Lung (tissue), 16 donors: ENCODE results near the gene TRIOBP. TPM values are rescaled to one million over a fixed set of nuclear protein-coding genes. Genes with fewer than 3 reads are reported as not detected.
A peak's percentile ranks its signal among the peaks of the same experiment; 100 is the strongest.

Source experiments
- ATAC-seq: fragments of 200-7000 bp; cut with Tn5 transposase; one replicate; pipeline ENCODE4 v1.9.1; 2020; ENCODE audit warnings: moderate number of reproducible peaks; ENCODE audit not compliant: insufficient read depth, low FRiP score
- DNase-seq, 3 donors: peaks; one replicate each; pipeline ENCODE4 v3.0.0-alpha.2; 2013 to 2017
- H3K27ac ChIP-seq, 2 donors: one replicate each; pipeline ENCODE4 v1.5.1; 2013; ENCODE audit warnings: mild to moderate bottlenecking in 2 of 2, moderate library complexity in 2 of 2, control low read depth in 1 of 2, inconsistent platforms in 1 of 2, low read depth in 1 of 2, low read length in 1 of 2
- H3K27me3 ChIP-seq, 3 donors: one replicate each; pipeline ENCODE4 v1.5.1; 2013; ENCODE audit warnings: low read length in 2 of 3; ENCODE audit not compliant: control insufficient read depth in 3 of 3, insufficient read depth in 3 of 3
- H3K36me3 ChIP-seq, 4 donors: one replicate each; pipeline ENCODE4 v1.5.1; 2013; ENCODE audit warnings: low read length in 4 of 4, mild to moderate bottlenecking in 1 of 4, moderate library complexity in 1 of 4; ENCODE audit not compliant: control insufficient read depth in 4 of 4, insufficient read depth in 4 of 4
- H3K4me1 ChIP-seq, 5 donors: one replicate each; pipeline ENCODE4 v1.5.1; 2013; ENCODE audit warnings: low read length in 5 of 5, mild to moderate bottlenecking in 2 of 5, moderate library complexity in 1 of 5; ENCODE audit not compliant: control insufficient read depth in 5 of 5, insufficient read depth in 5 of 5
- H3K4me3 ChIP-seq: one replicate; pipeline ENCODE4 v1.5.1; 2013; ENCODE audit warnings: mild to moderate bottlenecking, control low read depth, moderate library complexity
- H3K9ac ChIP-seq, 2 donors: one replicate each; pipeline ENCODE4 v1.5.1; 2013; ENCODE audit warnings: low read length in 2 of 2, control low read depth in 1 of 2; ENCODE audit not compliant: insufficient read depth in 1 of 2
- H3K9me3 ChIP-seq, 4 donors: one replicate each; pipeline ENCODE4 v1.5.1; 2013; ENCODE audit warnings: low read length in 3 of 4, mild to moderate bottlenecking in 1 of 4, moderate library complexity in 1 of 4; ENCODE audit not compliant: control insufficient read depth in 4 of 4, insufficient read depth in 3 of 4
- CTCF ChIP-seq: IDR thresholded peaks from 2 replicates; pipeline ENCODE4 v1.5.1; 2012; ENCODE audit warnings: mild to moderate bottlenecking; ENCODE audit errors: control extremely low read depth, extremely low read depth
- WGBS, 2 donors: extraction: QIAGEN DNeasy Blood & Tissue Kit; methylation state at CpG; one replicate each; pipeline ENCODE4 v1.1.7; 2013; 5-methylcytosine and 5-hydroxymethylcytosine counted together
- long read RNA-seq, 5 donors: transcript quantifications; one replicate each; lab custom pipeline, GENCODE V29; 2026
- polyA plus RNA-seq, 2 donors: library from polyadenylated mRNA; stranded (reverse); fragments of 200-250 nt; gene quantifications; one replicate each; pipeline ENCODE4 v1.2.1, GENCODE V29; 2013
- total RNA-seq, 2 donors: library from RNA; depleted of rRNA in 1 of 2; stranded (reverse); fragments of >200 nt in 1 of 2; gene quantifications; one replicate each; pipeline ENCODE4 v1.2.1, GENCODE V29; 2014 to 2021
- donor health status: control.
- donor health status: control.
- donor health status: Bipolar disorder and iron deficiency.
- donor health status: healthy.
- donor health status: DM: yes; HTN: yes; CAD: no.

TRIOBP gene
- total RNA-seq (100 to 1,000 TPM in 1 of 2 donors, 10 to 100 TPM in 1; 99.3 to 105 TPM), polyA plus RNA-seq (10 to 100 TPM; 37.1 to 70.7 TPM)
- long read RNA-seq, donor 1, transcript TRIOBP-203 (14 exons, 2,324 nt) = major isoform, 18 of 66 reads
- long read RNA-seq, donor 1, partial matches to known transcripts = 47 of 66 reads
- long read RNA-seq, donor 1, other reads (novel, unspliced or antisense) = 0 of 66 reads
- long read RNA-seq, donor 2, partial matches to known transcripts = 0 of 2 reads
- long read RNA-seq, donor 2, other reads (novel, unspliced or antisense) = 0 of 2 reads
- long read RNA-seq, donor 3, transcript TRIOBP-203 (14 exons, 2,324 nt) = major isoform, 7 of 27 reads
- long read RNA-seq, donor 3, partial matches to known transcripts = 18 of 27 reads
- long read RNA-seq, donor 3, other reads (novel, unspliced or antisense) = 0 of 27 reads
- long read RNA-seq, donor 4, partial matches to known transcripts = 0 of 3 reads
- long read RNA-seq, donor 4, other reads (novel, unspliced or antisense) = 0 of 3 reads
- long read RNA-seq, donor 5, transcript TRIOBP-203 (14 exons, 2,324 nt) = major isoform, 14 of 43 reads
- long read RNA-seq, donor 5, partial matches to known transcripts = 28 of 43 reads
- long read RNA-seq, donor 5, other reads (novel, unspliced or antisense) = 0 of 43 reads

GRCh38 chr22:37696657-37697537 lies at the start of gene TRIOBP:
TRIOBP (plus strand) TSS chr22:37697048; CDS start chr22:37701366, 4,318 bp downstream.
- Histone ChIP-seq H3K4me1 (peaks cover 0 to 16% (median 2%) of the 10 kb centered on the region in 5 donors), H3K27me3 (no peaks in the 10 kb centered on the region), H3K9me3 (no peaks in the 10 kb centered on the region), H3K36me3 (peaks cover 0 to 19% (median 5%) of the 10 kb centered on the region in 4 donors), H3K4me3 (no peak within 1 kb of the TSS), H3K9ac (peak within 1 kb of the TSS in 1 of 2 donors; percentile 32), H3K27ac (no peak within 1 kb of the TSS)
- peak; percentile 99 for ATAC-seq
- TF ChIP-seq CTCF = peak; percentile 47
- WGBS, 2 donors = 11 to 15% methylated on average over 39 of the region's 39 CpGs
- peak; percentile 95 to 97 (median 95) for DNase-seq

- Histone ChIP-seq H3K9ac (no peak overlapping the region), H3K9me3 (no peaks in the 10 kb centered on the region), H3K27me3 (no peaks in the 10 kb centered on the region), H3K4me3 (no peak overlapping the region), H3K4me1 (peaks cover 0 to 9% (median 0%) of the 10 kb centered on the region in 5 donors), H3K27ac (no peak overlapping the region), H3K36me3 (peaks cover 0 to 49% (median 27%) of the 10 kb centered on the region in 4 donors)
- DNase-seq (no peak), ATAC-seq (no peak)
- TF ChIP-seq CTCF = no peak
- WGBS, 2 donors = 95% methylated on average over 9 of the region's 9 CpGs
These were observed 49.5 kb upstream of the TRIOBP start for GRCh38 chr22:37647317-37647716.

- DNase-seq = no peak
- no peak for ATAC-seq
- TF ChIP-seq CTCF = no peak
- Histone ChIP-seq H3K27ac (no peak overlapping the region), H3K4me3 (no peak overlapping the region), H3K27me3 (no peaks in the 10 kb centered on the region), H3K4me1 (peaks cover 0 to 9% (median 0%) of the 10 kb centered on the region in 5 donors), H3K9ac (no peak overlapping the region), H3K9me3 (no peaks in the 10 kb centered on the region), H3K36me3 (peaks cover 0 to 49% (median 27%) of the 10 kb centered on the region in 4 donors)
- 94 to 98% methylated on average over 9 of the region's 9 CpGs for WGBS, 2 donors
These were observed 48.9 kb upstream of the TRIOBP start for GRCh38 chr22:37647928-37648327.
